Measurements from ENCODE around the gene ZBTB39.

The ZBTB39 gene

GRCh38 chr12:56999456-56999855 lies 6.9 kb downstream of the ZBTB39 start:
- Mint-ChIP-seq H3K27ac (peak overlapping the region; percentile 80), H3K4me1 (ENCODE audit: low read depth) (peaks cover 62% of the 10 kb centered on the region), H3K9me3 (no peaks in the 10 kb centered on the region), H3K27me3 (no peaks in the 10 kb centered on the region), H3K4me3 (peak overlapping the region; percentile 25), H3K36me3 (ENCODE audit: low read depth) (peaks cover 88% of the 10 kb centered on the region)
- DNase-seq, result no peak

GRCh38 chr12:56998981-56999380 lies 7.4 kb downstream of the ZBTB39 start:
- peak overlapping the region; percentile 25 for H3K4me3 Mint-ChIP-seq
- H3K4me1 Mint-ChIP-seq (ENCODE audit: low read depth), result peaks cover 57% of the 10 kb centered on the region
- H3K27ac Mint-ChIP-seq, result peak overlapping the region; percentile 80
- DNase-seq, result peak; percentile 47
- no peaks in the 10 kb centered on the region for H3K27me3 Mint-ChIP-seq
- H3K9me3 Mint-ChIP-seq, result no peaks in the 10 kb centered on the region
- H3K36me3 Mint-ChIP-seq (ENCODE audit: low read depth), result peaks cover 83% of the 10 kb centered on the region

DNA sequence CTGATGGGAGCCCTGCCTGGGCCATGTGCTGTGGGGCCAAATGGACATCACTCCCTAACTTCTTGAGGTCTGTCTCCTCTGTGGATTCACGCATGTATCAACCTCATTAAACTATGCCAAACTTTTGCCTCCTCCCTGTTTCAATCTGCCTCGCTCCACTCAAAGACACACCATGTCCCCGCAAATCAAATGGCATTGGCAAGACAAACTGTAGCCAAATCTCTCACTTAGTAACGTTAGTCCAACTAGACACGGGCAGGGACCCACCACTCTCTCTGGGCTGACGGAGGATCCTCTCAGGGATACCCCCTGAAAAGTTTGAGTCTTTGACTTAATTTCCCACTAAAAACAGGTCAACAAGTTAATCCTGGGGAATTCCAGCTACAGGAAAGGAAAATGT lies 8.0 kb downstream of the ZBTB39 start:
- Mint-ChIP-seq H3K4me3 (peak overlapping the region; percentile 25), H3K9me3 (no peaks in the 10 kb centered on the region), H3K27ac (peak overlapping the region; percentile 80), H3K27me3 (no peaks in the 10 kb centered on the region), H3K36me3 (ENCODE audit: low read depth) (peaks cover 77% of the 10 kb centered on the region), H3K4me1 (ENCODE audit: low read depth) (peaks cover 52% of the 10 kb centered on the region)
- DNase-seq, result no peak

DNA sequence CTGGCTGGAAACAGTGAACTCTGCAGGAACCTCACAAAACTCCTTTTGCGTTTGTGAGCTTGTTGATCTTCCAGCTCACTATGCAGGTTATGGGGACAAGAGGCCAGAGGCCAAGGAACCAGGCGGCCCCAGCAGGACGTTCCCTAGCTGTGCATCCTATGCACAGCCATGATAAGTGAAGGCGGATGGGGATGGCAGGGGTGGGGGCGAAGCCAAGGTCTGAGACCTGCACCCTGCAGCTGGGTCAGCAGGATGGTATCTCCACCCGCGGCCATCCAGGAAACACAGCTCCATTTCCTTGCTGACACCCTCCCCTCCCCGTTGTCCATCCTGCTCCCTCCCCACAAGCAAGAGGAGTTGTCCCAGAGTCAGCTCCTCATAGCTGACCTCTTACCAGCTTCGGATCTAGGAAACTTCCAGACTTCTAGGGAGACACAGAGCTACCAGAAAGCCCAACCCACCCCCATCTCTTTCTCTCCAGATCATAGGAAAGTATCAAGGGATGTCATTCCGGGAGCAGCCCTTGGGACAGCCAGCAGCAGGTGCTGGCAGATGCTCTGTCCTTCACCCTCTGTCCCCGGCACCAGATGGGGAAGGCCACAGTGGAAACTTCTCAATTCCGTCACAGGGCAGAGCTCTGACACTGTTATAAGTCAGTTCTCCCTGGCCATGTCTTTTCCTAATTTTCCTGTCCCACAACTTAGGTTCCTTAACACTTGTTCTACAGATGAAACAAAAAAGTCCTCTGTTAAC lies 9.4 kb downstream of the ZBTB39 start:
- H3K27me3 Mint-ChIP-seq, result no peaks in the 10 kb centered on the region
- no peak overlapping the region for H3K4me3 Mint-ChIP-seq
- H3K27ac Mint-ChIP-seq, result peak overlapping the region; percentile 23
- peaks cover 63% of the 10 kb centered on the region for H3K36me3 Mint-ChIP-seq (ENCODE audit: low read depth)
- no peaks in the 10 kb centered on the region for H3K9me3 Mint-ChIP-seq
- peaks cover 45% of the 10 kb centered on the region for H3K4me1 Mint-ChIP-seq (ENCODE audit: low read depth)
- no peak for DNase-seq

GRCh38 chr12:56995930-56996496 lies 10.3 kb downstream of the ZBTB39 start:
- H3K4me1 Mint-ChIP-seq (ENCODE audit: low read depth), result peaks cover 44% of the 10 kb centered on the region
- H3K27ac Mint-ChIP-seq, result peak overlapping the region; percentile 3
- peaks cover 54% of the 10 kb centered on the region for H3K36me3 Mint-ChIP-seq (ENCODE audit: low read depth)
- no peak for DNase-seq
- no peak overlapping the region for H3K4me3 Mint-ChIP-seq
- H3K27me3 Mint-ChIP-seq, result no peaks in the 10 kb centered on the region
- H3K9me3 Mint-ChIP-seq, result no peaks in the 10 kb centered on the region

GRCh38 chr12:56995201-56995929 lies 11.0 kb downstream of the ZBTB39 start:
- Mint-ChIP-seq H3K4me3 (no peak overlapping the region), H3K27me3 (no peaks in the 10 kb centered on the region), H3K36me3 (ENCODE audit: low read depth) (peaks cover 47% of the 10 kb centered on the region), H3K9me3 (no peaks in the 10 kb centered on the region), H3K27ac (peak overlapping the region; percentile 3), H3K4me1 (ENCODE audit: low read depth) (peaks cover 38% of the 10 kb centered on the region)
- DNase-seq, result no peak

GRCh38 chr12:56994231-56994746 lies 12.1 kb downstream of the ZBTB39 start:
- Mint-ChIP-seq H3K4me3 (no peak overlapping the region), H3K27ac (no peak overlapping the region), H3K36me3 (ENCODE audit: low read depth) (peaks cover 39% of the 10 kb centered on the region), H3K9me3 (no peaks in the 10 kb centered on the region), H3K27me3 (no peaks in the 10 kb centered on the region), H3K4me1 (ENCODE audit: low read depth) (peaks cover 27% of the 10 kb centered on the region)
- no peak for DNase-seq

DNA sequence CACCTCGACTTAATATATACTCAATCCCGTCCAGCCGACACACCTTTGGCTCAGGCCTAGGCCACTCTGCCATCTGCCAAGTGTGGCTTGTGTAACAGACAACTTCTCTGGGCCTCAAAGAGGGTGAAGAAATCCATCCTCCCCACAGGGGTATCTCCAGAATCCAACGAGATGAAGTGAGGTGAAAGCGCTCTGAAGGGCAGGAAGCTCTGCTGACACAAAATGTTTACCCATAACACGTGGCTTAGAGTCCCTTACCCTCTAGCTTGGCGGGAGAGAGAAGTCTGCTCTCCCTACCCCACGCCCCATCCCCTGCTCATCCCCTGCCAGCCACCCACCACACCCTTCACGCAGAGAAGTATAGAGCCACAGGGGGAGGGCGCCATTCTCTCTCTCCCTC lies 13.0 kb downstream of the ZBTB39 start:
- Mint-ChIP-seq H3K4me1 (ENCODE audit: low read depth) (peaks cover 18% of the 10 kb centered on the region), H3K27ac (no peak overlapping the region), H3K4me3 (no peak overlapping the region)

GRCh38 chr12:56991319-56992246 lies 14.8 kb downstream of the ZBTB39 start:
- no peaks in the 10 kb centered on the region for H3K9me3 Mint-ChIP-seq
- peaks cover 14% of the 10 kb centered on the region for H3K36me3 Mint-ChIP-seq (ENCODE audit: low read depth)
- no peaks in the 10 kb centered on the region for H3K27me3 Mint-ChIP-seq
- H3K27ac Mint-ChIP-seq, result no peak overlapping the region
- peaks cover 13% of the 10 kb centered on the region for H3K4me1 Mint-ChIP-seq (ENCODE audit: low read depth)
- no peak overlapping the region for H3K4me3 Mint-ChIP-seq
- DNase-seq, result no peak

More for the DNA sequence above, 13.0 kb downstream of the ZBTB39 start:
- H3K9me3 Mint-ChIP-seq, result no peaks in the 10 kb centered on the region
- no peaks in the 10 kb centered on the region for H3K27me3 Mint-ChIP-seq
- H3K36me3 Mint-ChIP-seq (ENCODE audit: low read depth), result peaks cover 31% of the 10 kb centered on the region
- no peak for DNase-seq

GRCh38 chr12:56990648-56991318 lies 15.6 kb downstream of the ZBTB39 start:
- no peak overlapping the region for H3K4me3 Mint-ChIP-seq
- no peaks in the 10 kb centered on the region for H3K9me3 Mint-ChIP-seq
- no peak overlapping the region for H3K27ac Mint-ChIP-seq
- H3K27me3 Mint-ChIP-seq, result no peaks in the 10 kb centered on the region
- H3K4me1 Mint-ChIP-seq (ENCODE audit: low read depth), result peaks cover 14% of the 10 kb centered on the region
- peaks cover 6% of the 10 kb centered on the region for H3K36me3 Mint-ChIP-seq (ENCODE audit: low read depth)
- DNase-seq, result no peak

GRCh38 chr12:56989861-56990610 lies 16.3 kb downstream of the ZBTB39 start:
- DNase-seq, result no peak
- H3K36me3 Mint-ChIP-seq (ENCODE audit: low read depth), result no peaks in the 10 kb centered on the region
- H3K27me3 Mint-ChIP-seq, result no peaks in the 10 kb centered on the region
- H3K4me3 Mint-ChIP-seq, result no peak overlapping the region
- H3K9me3 Mint-ChIP-seq, result no peaks in the 10 kb centered on the region
- H3K4me1 Mint-ChIP-seq (ENCODE audit: low read depth), result peaks cover 15% of the 10 kb centered on the region
- H3K27ac Mint-ChIP-seq, result no peak overlapping the region

DNA sequence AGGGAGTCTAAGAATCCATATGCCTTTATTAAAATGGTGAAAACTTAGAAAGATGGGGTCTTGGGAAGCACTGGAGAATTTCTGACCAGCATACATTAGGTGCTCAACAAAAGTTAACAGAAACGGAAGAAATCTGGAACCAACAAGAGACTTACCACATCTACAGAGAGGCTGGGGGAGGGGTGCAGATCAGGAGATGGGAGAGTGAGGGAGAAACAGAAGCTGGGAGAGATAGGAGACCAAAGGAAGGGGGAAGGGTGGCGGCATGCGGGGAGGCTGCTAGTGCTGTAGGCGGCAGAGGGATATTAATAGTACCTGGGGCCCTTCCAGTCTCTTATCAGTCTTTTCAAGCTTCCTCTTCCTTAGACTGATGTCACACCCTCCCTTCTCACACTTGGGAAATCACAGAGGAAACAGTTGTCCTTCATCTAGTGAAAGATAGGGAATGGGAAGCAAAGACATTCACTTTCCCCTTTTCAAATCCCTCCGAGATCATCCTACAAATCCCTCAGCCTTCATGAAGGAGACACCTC lies 18.1 kb downstream of the ZBTB39 start:
- H3K4me1 Mint-ChIP-seq (ENCODE audit: low read depth), result peaks cover 15% of the 10 kb centered on the region
- no peaks in the 10 kb centered on the region for H3K9me3 Mint-ChIP-seq
- H3K36me3 Mint-ChIP-seq (ENCODE audit: low read depth), result no peaks in the 10 kb centered on the region
- DNase-seq, result no peak
- no peak overlapping the region for H3K27ac Mint-ChIP-seq
- H3K4me3 Mint-ChIP-seq, result no peak overlapping the region
- H3K27me3 Mint-ChIP-seq, result no peaks in the 10 kb centered on the region

DNA sequence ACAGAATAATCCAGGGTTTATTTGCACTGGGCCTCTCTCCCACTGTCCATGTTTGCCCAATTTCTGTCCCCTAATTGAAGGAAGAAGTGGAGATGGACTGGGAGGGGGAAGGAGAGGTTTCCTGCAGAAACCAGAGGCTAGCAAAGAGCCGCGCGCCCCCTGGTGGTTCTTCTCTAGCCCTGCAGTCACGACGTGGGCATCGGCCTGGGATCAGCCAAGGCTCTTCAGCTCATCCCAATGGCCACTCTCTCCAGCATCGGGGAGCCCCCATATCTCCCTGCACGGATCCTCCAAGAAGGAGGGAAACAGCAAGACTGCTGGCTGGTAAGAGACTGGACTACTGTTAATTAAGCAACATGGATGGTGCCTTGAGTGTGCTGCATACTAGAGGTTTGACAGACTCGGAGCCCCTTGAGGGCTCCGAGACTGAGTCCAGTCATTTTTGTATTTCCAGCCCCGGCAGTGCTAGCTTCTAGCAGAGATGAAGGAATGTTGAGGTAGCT lies 18.7 kb downstream of the ZBTB39 start:
- Mint-ChIP-seq H3K27ac (no peak overlapping the region), H3K36me3 (ENCODE audit: low read depth) (no peaks in the 10 kb centered on the region), H3K27me3 (no peaks in the 10 kb centered on the region), H3K9me3 (no peaks in the 10 kb centered on the region), H3K4me1 (ENCODE audit: low read depth) (peaks cover 15% of the 10 kb centered on the region), H3K4me3 (no peak overlapping the region)
- DNase-seq, result peak; percentile 84

Measured in activated T-cell treated with anti-CD3 and anti-CD28 coated beads, Interleukin-2, amount 50 U/mL, for 24 hours (primary cell).